Adipocyte (in vitro differentiated cells): ENCODE data around the gene TMPRSS6.
A peak's percentile ranks its signal among the peaks of the same experiment; 100 is the strongest.

Experiments used
- DNase-seq: peaks from one replicate; pipeline ENCODE4 v3.0.0-alpha.2; 2015; ENCODE audit warnings: low read depth
- H3K27me3 ChIP-seq: replicated peaks from 2 replicates; pipeline ENCODE4 v1.7.0; 2013; ENCODE audit warnings: mild to moderate bottlenecking, low read length, moderate library complexity; ENCODE audit not compliant: control insufficient read depth, insufficient read depth
- H3K36me3 ChIP-seq: 2 replicates; pipeline ENCODE4 v1.7.0; 2013; ENCODE audit warnings: low read length, mild to moderate bottlenecking, moderate library complexity; ENCODE audit not compliant: control insufficient read depth, insufficient read depth, severe bottlenecking
- H3K4me1 ChIP-seq: 2 replicates; pipeline ENCODE4 v1.7.0; 2013; ENCODE audit warnings: mild to moderate bottlenecking, low read length, moderate library complexity; ENCODE audit not compliant: control insufficient read depth, insufficient read depth
- H3K4me3 ChIP-seq: 2 replicates; pipeline ENCODE4 v1.7.0; 2013; ENCODE audit warnings: mild to moderate bottlenecking, low read length, moderate library complexity
- H3K9ac ChIP-seq: 2 replicates; pipeline ENCODE4 v1.7.0; 2013; ENCODE audit warnings: mild to moderate bottlenecking, low read length, moderate library complexity
- H3K9me3 ChIP-seq: 2 replicates; pipeline ENCODE4 v1.7.0; 2013; ENCODE audit warnings: mild to moderate bottlenecking, low read length, moderate library complexity; ENCODE audit not compliant: control insufficient read depth

TMPRSS6 gene

DNA sequence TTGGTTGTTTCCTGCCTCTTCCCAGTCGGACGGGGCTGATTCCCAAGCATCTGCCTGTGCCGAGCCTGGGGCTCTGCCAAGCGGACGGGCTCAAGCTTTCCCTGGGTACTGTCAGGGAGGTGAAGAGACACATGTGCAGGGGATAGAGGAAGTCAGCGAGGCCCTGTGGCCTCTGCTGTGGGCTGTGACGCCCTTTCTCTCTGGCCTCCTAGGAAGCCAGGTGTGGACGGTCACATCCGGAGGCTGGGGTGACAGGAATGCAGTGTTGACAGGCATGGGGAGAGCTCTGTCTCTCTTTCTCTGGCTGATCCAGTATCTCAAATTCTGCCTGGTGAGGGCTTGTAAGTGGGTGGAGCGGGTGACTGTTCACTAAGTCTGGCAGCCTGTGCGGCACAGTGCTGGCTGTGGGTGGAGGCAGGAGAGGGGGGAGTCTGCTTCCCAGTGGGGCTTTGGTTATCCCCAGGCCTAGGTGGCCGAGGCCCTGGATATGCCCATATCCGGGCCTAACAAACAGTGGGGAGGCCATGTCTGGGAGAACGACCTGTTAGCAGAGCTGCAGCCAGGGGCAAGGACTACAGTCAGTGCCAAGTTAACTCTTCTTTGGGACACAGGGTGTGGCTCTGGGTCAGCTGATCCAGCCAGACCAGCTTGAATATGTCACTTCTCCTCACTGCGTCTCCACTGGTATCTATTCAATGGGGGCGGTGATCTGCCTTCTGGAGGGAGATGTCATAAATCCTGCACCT, 56.0 kb downstream of the TMPRSS6 start:
- H3K9ac ChIP-seq, result no peak overlapping the region
- no peaks in the 10 kb centered on the region for H3K9me3 ChIP-seq
- peaks cover 21% of the 10 kb centered on the region for H3K36me3 ChIP-seq
- H3K4me3 ChIP-seq, result no peak overlapping the region
- no peaks in the 10 kb centered on the region for H3K27me3 ChIP-seq
- no peak for DNase-seq
- peaks cover 4% of the 10 kb centered on the region for H3K4me1 ChIP-seq

DNA sequence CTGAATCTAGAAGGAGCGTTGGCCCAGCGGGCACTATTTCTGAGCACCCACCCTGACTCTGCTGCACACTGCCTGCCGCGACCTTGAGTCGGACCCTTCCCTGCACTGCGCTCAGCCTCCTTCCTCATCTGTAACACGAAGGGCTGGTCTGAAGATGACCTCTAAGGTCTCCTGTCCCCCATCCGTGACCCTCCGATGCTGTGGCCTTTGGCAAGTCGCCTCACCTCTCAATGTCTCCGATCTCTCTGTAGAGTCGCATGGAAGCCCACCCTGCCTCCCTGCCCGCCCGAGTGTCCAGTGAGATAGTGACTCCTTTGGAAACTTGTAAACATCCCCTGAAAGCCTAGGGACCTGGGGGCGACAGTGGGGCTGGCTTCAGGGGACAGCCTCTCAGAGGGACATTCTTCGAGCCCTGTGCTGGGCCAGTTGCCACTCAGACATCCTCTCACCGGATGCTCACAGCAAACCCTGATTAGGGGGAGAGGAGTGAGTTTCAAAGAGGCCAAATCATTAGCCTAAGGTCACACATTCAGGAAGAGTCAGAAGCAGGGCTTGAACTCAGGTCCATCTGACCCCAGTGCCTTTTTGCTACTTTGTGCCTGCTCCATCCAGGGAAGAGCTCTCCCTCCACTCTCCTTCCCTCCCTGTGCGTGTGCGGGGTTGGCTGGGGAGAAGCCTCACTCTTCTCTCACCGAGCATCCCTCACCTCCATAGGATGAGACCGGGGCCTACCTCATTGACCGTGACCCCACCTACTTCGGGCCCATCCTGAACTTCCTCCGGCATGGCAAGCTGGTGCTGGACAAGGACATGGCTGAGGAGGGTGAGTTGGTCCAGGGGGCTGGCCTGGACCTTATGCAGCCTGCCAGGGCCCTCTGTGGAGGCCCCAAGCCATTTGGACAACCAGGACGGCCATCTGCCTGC, 56.9 kb downstream of the TMPRSS6 start:
- H3K9me3 ChIP-seq, result no peaks in the 10 kb centered on the region
- peak overlapping the region; percentile 78 for H3K9ac ChIP-seq
- no peak for DNase-seq
- H3K36me3 ChIP-seq, result peaks cover 20% of the 10 kb centered on the region
- no peaks in the 10 kb centered on the region for H3K27me3 ChIP-seq
- H3K4me3 ChIP-seq, result peak overlapping the region; percentile 84
- peaks cover 4% of the 10 kb centered on the region for H3K4me1 ChIP-seq

DNA sequence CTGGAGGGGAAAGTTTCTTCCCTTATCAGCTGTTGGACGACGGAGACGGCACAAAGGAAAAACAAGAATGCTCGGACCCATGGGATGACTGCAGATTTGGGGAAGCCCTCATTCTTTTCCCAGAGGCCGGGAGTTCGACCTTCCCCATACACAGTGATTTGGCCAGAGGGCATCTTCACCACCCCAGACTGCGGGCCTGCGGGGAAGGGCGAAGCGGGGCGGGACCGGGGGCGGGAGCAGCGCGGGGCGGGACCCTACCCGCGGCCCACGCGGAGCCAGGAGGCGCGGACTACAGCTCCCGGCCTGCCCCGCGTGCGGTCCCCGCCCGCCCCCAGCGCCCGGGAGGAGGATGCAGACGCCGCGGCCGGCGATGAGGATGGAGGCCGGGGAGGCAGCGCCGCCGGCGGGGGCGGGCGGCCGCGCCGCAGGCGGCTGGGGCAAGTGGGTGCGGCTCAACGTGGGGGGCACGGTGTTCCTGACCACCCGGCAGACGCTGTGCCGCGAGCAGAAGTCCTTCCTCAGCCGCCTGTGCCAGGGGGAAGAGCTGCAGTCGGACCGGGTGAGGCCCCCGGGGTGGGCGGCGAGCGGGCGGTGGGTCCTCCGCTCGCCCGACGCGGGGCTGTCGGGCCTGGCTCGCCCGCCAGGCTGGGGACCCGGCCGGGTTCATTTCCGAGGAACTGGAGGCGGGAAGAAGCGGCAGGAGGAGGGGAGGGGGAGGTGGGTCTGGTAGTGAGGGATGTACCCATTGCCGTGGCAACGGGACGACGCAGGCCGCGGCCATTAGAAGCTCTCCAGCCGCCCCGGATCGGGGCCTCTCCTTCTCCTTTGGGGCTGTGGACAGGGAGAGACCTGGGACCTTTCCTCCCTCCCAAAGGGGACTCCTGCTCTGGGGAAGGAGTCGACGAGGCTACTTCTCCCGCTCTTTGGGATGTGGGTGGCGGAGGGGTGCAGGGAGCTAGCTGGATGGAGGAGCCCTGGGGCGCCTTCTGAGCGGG, 57.8 kb downstream of the TMPRSS6 start, which contains the start of gene KCTD17:
KCTD17 (plus strand) TSS at position 352 of the 995 bp plus-strand sequence; CDS start at position 371, 19 bp downstream.
- peaks cover 10% of the 10 kb centered on the region for H3K36me3 ChIP-seq
- H3K4me3 ChIP-seq, result peak within 1 kb of the TSS; percentile 84
- H3K4me1 ChIP-seq, result peaks cover 4% of the 10 kb centered on the region
- peak within 1 kb of the TSS; percentile 78 for H3K9ac ChIP-seq
- peak; percentile 92 for DNase-seq
- H3K27me3 ChIP-seq, result no peaks in the 10 kb centered on the region
- no peaks in the 10 kb centered on the region for H3K9me3 ChIP-seq

DNA sequence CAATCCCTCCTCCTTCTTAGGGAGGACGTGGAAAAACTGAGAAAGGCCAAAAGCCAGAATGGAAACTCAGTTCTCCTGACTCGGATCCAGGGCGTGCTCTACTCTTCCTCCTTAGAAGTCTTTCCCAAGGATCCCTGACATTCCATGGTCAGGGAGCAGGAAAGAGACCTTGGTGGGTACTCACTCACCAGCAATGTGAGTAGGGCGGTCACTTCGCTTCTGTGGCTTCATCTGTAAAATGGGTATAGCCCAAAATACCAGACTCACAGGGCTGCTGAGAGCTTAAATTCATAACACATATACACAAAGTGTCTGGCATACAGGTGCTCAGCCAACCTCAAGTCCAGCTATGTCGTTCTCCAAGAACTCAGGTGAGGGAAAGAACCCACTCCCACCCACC, 58.6 kb downstream of the TMPRSS6 start:
- no peaks in the 10 kb centered on the region for H3K27me3 ChIP-seq
- peaks cover 4% of the 10 kb centered on the region for H3K4me1 ChIP-seq
- H3K9me3 ChIP-seq, result no peaks in the 10 kb centered on the region
- no peak overlapping the region for H3K4me3 ChIP-seq
- no peak overlapping the region for H3K9ac ChIP-seq
- no peak for DNase-seq
- H3K36me3 ChIP-seq, result peaks cover 4% of the 10 kb centered on the region

DNA sequence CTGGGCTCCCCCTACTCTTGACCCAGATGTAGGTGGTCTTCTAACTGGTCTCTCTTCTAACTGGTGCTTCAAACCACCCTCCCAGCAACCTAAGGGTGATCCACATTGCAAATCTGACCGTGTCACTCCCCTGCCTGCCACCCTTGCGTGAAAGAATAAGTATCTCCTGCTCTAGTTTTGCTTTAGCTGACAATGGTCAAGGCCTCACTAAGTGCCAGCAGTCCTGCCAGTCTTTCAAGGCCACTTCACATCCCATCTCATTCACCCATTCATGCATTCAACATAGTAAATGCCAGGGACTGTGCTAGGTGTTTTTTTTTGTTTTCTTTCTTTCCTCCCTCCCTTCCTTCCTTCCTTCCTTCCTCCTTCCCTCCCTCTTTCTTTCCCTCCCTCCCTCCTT, 60.3 kb downstream of the TMPRSS6 start:
- H3K9me3 ChIP-seq, result no peaks in the 10 kb centered on the region
- no peak overlapping the region for H3K4me3 ChIP-seq
- peaks cover 4% of the 10 kb centered on the region for H3K4me1 ChIP-seq
- no peaks in the 10 kb centered on the region for H3K27me3 ChIP-seq
- H3K9ac ChIP-seq, result no peak overlapping the region
- H3K36me3 ChIP-seq, result no peaks in the 10 kb centered on the region
- no peak for DNase-seq

DNA sequence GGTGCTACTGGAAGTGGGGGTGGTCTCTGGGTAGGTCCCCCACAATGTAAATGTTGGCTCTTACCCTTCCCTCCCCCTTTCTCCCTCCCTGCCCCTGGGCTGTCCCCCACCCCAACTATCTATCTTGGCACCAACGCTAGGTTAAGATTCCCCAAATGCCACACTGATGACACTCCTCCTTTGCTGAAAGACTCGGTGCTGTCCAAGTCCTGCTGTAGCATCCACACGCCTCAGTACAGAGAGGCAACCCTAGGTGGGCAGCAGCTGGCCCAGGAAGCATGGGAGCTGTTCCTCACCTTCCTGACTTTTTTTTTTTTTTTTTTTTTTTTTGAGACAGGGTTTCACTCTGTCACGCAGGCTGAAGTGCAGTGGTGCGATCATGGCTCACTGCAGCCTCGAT, 61.4 kb downstream of the TMPRSS6 start:
- H3K27me3 ChIP-seq, result peaks cover 7% of the 10 kb centered on the region
- H3K4me3 ChIP-seq, result no peak overlapping the region
- H3K4me1 ChIP-seq, result peaks cover 4% of the 10 kb centered on the region
- H3K9ac ChIP-seq, result no peak overlapping the region
- H3K36me3 ChIP-seq, result no peaks in the 10 kb centered on the region
- no peaks in the 10 kb centered on the region for H3K9me3 ChIP-seq
- DNase-seq, result peak; percentile 10

DNA sequence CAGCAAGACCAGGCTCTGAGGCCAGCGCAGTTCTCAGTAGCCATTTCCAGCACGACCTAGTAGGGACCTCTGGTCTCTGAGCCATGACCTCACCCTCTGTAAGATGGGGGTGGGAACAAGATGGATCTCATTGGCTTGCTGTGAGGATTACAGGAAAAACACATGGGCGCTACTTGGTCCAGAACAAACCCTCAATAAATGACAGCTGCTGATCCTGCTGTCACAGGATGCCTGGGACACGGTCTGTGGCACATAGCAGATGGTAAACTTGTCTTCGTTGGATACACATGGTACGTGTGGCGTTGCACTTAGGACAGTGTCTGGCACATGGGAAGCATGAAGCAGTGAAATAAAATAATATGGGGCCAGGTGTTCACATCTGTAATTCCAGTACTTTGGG, 62.5 kb downstream of the TMPRSS6 start:
- Histone ChIP-seq H3K4me1 (no peaks in the 10 kb centered on the region), H3K27me3 (peaks cover 9% of the 10 kb centered on the region), H3K9me3 (no peaks in the 10 kb centered on the region), H3K4me3 (no peak overlapping the region), H3K36me3 (no peaks in the 10 kb centered on the region), H3K9ac (no peak overlapping the region)
- no peak for DNase-seq

DNA sequence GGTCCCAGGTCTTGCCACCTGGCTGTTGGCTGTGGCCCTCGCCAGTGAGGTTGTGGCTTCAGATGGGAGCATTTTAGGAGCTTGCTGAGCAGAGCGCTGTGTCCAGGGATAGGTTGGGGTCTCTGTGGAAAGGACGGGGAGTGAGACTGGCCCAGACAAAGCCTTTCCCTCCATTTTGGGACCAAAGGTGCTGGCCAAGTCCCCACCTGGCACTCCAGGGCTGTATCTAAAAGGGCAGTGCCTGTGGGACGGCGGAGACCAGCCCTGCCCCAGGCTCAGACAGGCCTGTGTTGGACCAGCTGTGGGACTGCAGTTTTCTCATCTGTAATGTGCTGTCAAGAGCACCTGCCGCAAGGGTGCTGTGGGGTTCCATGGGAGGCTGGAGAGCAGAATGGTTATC, 62.9 kb downstream of the TMPRSS6 start:
- Histone ChIP-seq H3K27me3 (peaks cover 9% of the 10 kb centered on the region), H3K36me3 (no peaks in the 10 kb centered on the region), H3K9me3 (no peaks in the 10 kb centered on the region), H3K4me3 (no peak overlapping the region), H3K9ac (no peak overlapping the region), H3K4me1 (no peaks in the 10 kb centered on the region)
- no peak for DNase-seq

DNA sequence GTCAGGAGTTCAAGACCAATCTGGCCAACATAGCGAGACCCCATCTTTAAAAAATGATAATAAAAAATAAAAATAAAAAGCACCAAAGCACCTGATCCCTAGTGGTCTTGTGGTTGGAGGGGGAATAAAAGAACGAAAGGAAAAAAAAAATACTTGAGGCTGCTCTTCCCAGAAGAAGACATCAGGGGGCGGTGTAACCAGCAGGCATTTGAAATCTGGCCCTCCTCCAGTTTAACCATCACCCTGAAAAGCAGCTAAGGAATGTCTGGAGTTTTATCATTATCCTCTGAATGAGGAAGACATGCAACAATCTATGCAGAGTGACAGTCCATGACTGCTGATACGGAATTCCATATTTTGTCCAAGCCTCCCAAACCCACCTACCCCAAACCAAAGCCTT, 63.6 kb downstream of the TMPRSS6 start:
- Histone ChIP-seq H3K4me1 (no peaks in the 10 kb centered on the region), H3K4me3 (no peak overlapping the region), H3K36me3 (no peaks in the 10 kb centered on the region), H3K27me3 (peaks cover 9% of the 10 kb centered on the region), H3K9me3 (no peaks in the 10 kb centered on the region), H3K9ac (no peak overlapping the region)
- peak; percentile 48 for DNase-seq

DNA sequence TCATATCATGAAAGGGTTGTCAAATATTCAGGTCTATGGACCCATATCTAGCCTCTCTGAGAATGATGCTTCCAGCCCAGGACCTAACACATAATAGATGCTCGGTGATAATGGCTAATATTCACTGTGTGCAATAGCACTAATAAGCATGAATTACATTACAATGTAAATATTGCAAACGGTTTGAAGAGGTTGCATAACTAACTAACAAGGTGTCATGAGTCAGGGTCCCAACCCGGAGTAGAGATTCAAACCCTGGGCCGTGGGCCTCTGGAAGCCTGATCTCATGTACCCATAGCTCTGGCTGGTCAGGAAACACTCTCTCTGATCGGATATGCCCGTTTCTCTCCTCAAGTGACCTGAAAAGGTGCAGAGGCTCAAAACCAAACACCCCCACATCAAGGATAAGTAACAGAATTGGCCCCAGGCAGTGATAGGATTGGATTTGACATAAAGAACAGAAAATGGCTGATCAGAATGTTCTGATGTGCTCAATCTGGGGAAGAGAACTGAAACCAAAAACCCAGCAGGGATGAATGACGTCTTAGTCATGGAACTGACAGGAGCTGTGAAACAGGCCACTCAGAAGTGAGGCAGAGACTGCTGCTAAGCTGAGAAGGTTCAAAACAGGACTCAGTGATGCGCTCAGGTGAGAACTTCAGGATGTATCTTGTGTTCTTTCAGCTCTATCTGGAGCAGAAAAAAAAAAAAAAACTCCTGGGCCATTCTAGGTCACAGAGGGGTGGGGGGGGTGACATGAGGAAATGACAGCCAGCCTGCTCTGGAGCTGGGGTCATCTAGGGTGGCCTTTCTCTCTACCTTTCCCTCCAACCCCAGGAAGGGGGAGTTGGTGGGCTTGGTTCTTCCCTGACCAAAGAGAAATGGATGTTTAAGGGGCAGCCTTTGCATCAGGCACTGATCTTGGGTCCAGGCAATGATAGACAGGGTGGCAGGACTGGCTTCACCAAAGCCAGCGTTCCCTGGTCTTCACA, 64.6 kb downstream of the TMPRSS6 start:
- H3K9ac ChIP-seq, result no peak overlapping the region

More for the DNA sequence above, 64.6 kb downstream of the TMPRSS6 start:
- Histone ChIP-seq H3K9me3 (no peaks in the 10 kb centered on the region), H3K4me3 (no peak overlapping the region), H3K36me3 (no peaks in the 10 kb centered on the region), H3K4me1 (no peaks in the 10 kb centered on the region), H3K27me3 (peaks cover 9% of the 10 kb centered on the region)
- DNase-seq, result no peak
